ENCODE data around the gene MT1B.
"Not testable (repeated sequence)": the region's sequence is repeated elsewhere in the genome, so short reads cannot be mapped to it uniquely, and the experiment has no call there.

Gene MT1B

GRCh38 chr16:56673921-56674320, 22.2 kb downstream of the MT1B start:
- TF ChIP-seq, protein P1, sequence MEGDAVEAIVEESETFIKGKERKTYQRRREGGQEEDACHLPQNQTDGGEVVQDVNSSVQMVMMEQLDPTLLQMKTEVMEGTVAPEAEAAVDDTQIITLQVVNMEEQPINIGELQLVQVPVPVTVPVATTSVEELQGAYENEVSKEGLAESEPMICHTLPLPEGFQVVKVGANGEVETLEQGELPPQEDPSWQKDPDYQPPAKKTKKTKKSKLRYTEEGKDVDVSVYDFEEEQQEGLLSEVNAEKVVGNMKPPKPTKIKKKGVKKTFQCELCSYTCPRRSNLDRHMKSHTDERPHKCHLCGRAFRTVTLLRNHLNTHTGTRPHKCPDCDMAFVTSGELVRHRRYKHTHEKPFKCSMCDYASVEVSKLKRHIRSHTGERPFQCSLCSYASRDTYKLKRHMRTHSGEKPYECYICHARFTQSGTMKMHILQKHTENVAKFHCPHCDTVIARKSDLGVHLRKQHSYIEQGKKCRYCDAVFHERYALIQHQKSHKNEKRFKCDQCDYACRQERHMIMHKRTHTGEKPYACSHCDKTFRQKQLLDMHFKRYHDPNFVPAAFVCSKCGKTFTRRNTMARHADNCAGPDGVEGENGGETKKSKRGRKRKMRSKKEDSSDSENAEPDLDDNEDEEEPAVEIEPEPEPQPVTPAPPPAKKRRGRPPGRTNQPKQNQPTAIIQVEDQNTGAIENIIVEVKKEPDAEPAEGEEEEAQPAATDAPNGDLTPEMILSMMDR (conservative IDR thresholded peaks at IDR 0.05): peak; percentile 69
- H3K27ac ChIP-seq: no peak overlapping the region

GRCh38 chr16:56674570-56674969, 22.9 kb downstream of the MT1B start:
- not testable (repeated sequence) for H3K27ac ChIP-seq

DNA sequence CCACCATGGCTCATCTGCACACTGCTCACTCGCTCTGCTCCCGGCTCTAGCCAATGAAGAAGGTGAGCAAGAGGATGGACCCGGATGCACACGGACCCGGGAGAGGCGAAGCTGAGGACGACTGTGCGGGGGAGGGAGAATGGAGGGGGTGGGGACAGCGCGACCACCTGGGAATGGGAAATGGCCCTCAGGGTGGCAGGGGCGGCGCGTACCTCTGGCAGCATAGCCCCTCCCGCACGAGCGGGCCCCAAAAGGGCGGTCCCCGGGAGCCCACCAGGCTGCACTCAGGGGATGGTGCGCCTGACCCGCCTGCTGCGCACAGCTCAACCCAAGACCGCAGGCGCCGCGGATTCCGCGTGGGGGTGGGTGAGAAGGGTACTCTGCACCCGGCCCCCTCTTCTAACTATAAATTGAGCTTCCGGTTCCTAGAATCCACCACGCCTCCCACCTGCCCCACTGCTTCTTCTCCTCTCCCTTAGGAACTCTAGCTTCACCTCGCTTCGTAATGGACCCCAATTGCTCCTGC, 24.1 kb downstream of the MT1B start:
- H3K27ac ChIP-seq: no peak overlapping the region
- TF ChIP-seq, protein P1 (conservative IDR thresholded peaks at IDR 0.05): no peak

DNA sequence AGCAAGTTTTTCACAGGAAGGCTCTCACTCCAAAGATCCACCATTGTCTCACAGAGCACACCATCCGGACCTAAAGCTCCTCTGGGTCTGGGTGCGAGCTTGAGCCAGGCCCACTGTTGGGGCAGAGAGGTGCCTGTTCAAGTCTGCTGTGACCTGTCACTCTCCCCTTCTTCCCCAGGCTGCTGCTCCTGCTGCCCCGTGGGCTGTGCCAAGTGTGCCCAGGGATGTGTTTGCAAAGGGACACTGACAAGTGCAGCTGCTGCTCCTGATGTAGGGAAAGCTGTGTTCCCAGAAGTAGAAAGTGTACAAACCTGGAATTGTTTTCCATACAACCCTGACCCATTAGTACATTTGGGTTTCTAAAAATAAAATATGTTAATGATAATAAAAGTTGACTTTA, 25.8 kb downstream of the MT1B start:
- no peak overlapping the region for H3K27ac ChIP-seq
- TF ChIP-seq, protein P1 (conservative IDR thresholded peaks at IDR 0.05): no peak

DNA sequence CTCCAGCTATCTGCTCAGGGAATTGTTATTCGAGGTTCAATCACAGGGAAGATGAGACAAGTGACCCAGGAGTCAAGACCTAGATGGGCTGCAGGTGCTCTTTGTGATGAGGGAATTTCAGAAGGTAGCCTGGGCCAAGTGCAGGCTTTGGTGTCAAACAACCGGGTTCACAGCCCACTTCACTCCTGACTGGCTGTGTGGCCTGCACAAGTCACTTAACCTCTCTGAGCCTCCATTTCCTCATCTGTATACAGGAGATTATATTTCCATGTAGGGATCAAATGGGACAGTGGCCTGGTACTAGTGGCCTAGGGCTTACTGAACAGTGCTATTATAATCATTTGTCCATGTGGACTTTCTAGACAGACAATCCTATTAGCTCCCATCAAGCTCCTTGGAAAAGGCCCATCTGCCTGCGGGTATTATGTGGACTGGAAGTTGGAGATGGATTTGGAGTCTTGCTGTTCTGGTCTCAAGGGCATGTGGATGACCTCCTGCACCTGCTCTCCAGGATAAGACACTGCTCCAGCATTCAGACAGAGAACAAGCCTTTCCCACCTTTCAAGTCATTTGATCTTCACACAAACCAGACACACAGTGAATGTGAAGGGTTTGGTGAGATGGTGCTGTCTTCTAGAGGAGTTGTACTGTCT, 27.5 kb downstream of the MT1B start:
- TF ChIP-seq, protein P1 (conservative IDR thresholded peaks at IDR 0.05): no peak
- no peak overlapping the region for H3K27ac ChIP-seq

DNA sequence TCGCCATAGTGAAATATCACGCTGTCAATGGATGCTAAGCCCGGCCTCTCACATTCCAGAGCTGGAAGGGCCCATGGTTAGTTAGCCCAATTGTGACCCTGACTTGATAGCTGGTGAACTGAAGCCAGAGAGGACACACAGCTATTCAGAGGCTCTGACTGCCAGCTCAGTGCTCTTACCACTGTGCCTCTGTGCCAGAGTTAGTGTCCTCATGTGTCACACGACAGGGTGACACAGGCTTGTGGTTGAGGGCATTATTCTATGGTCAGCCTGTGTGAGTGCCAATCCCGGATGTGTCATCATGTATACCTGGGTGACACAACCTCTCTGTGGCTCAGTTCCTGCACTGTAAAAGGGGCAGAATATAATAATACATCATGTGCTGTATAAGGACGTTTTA, 28.1 kb downstream of the MT1B start:
- TF ChIP-seq, protein P1 (conservative IDR thresholded peaks at IDR 0.05): no peak
- H3K27ac ChIP-seq: no peak overlapping the region

DNA sequence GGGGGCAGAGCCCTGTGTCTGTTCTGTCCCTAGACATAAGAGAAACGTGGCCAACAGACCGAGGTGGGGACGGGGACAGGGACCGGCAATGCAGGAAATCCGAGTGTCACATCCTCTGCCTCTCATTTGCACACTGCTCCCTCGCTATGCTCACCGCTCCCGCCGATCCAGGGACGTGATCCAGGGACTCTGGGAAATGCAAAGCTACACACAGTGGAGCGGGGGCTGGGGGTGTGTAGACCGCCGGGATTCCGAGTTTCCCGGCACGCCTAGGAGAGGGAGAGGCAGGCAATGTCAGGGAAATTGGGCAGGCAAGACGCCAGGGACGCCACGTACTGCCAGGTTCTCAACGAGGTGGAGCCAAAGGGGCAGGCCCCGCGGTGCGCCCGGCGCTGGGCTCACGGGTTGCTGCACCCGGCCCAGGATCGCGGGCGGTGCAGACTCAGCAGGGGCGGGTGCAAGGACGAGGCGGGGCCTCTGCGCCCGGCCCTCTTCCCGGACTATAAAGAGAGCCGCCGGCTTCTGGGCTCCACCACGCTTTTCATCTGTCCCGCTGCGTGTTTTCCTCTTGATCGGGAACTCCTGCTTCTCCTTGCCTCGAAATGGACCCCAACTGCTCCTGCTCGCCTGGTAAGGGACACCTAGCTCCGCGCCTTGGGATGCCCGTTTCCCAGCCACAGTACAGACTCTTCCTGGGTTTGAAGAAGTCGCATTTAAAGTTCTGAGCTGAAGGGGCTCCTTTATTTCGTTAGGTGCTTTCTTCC, 30.4 kb downstream of the MT1B start, which contains the start of gene MT1X:
MT1X (plus strand) TSS at position 532 of the 764 bp plus-strand sequence; CDS start at position 603, 71 bp downstream.
- TF ChIP-seq, protein P1 (conservative IDR thresholded peaks at IDR 0.05): no peak
- peak within 1 kb of the TSS; percentile 81 for H3K27ac ChIP-seq

Measured in VCaP (cell line).